ENCODE data around the gene RNF212B.

RNF212B gene

DNA sequence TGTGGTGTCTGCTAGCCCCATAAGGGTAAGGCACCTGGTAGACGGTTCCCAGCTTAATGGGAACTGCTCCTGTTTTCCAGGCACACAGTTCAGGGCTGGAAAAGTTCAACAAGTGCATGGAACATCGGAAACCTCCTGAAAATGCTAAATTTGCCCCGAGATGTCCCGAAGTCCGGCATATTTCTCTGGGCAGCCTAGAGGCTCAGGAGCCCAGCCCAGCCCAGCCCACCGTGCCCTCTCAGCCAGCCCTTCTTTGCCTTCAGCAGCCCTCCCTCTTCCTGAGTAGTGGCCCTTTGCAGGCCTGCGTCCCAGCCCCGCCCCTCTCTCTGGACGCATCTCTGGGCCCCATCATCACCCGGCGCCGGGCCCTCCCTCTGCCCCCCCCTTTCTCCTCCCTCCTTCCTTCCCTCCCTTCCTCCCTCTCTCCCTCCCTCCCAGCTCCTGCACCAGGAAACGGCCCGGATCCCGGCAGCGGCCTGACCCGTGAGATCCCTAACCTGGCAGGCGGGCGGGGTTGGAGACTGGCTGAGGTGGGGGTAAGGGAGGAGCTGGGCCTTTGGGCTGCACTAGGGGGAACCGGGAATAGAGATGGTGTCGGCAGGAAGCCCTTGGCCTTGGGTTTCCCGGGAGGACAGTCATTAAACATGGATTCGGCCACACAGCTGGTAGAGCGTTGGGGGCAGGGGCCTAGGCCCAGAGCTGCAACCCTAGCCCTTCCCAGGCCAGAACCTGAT lies 68.8 kb downstream of the RNF212B start, which contains the start of gene BCL2L2:
TSS of gene BCL2L2 (plus strand) at position 422 of the 734 bp plus-strand sequence. CDS start 935 bp downstream, outside the sequence.
- no peaks in the 10 kb centered on the region for H3K9me3 ChIP-seq (ENCODE audit: control insufficient read depth, insufficient read depth, low read depth, low read length)
- H3K4me3 ChIP-seq (ENCODE audit: low read depth, low read length), result peak within 1 kb of the TSS; percentile 56
- H3K4me1 ChIP-seq (ENCODE audit: control insufficient read depth, insufficient read depth, low read length), result peaks cover 6% of the 10 kb centered on the region; the same call in 1 of the 2 replicates
- ChIA-PET CTCF (interaction anchor here (0.6 to 1.3 kb wide), 7 partner anchors 14 to 751 kb away, joined by 3 to 12 read pairs (median 3); partner anchors contain the start of gene DHRS4), POLR2A (interaction anchor here (0.5 to 8.1 kb wide), 14 partner anchors 9 to 532 kb away, joined by 3 to 170 read pairs (median 4); partner anchors contain the start of genes ACIN1, C14orf119, HOMEZ and PABPN1)
- peak within 1 kb of the TSS; percentile 85 for H3K27ac ChIP-seq (ENCODE audit: extremely low read depth, low read depth, low read length)
- peaks cover 8 to 37% of the 10 kb centered on the region in 2 experiments for H3K36me3 ChIP-seq (ENCODE audit: control insufficient read depth in 2 of 2, insufficient read depth in 1 of 2, low read length in 2 of 2)
- TF ChIP-seq ZBTB6 (tag by site-specific recombination; IDR thresholded peaks at IDR 0.05) (no peak), ZNF610 (tag by site-specific recombination; IDR thresholded peaks at IDR 0.05; ENCODE audit: borderline replicate concordance) (no peak), ZNF248 (tag by site-specific recombination; IDR thresholded peaks at IDR 0.05) (no peak), ZNF394 (tag by site-specific recombination; IDR thresholded peaks at IDR 0.05; ENCODE audit: borderline replicate concordance) (peak; percentile 55; the same call in 1 of the 2 replicates), SCRT2 (tag by site-specific recombination; IDR thresholded peaks at IDR 0.05) (peak; percentile 98), ZNF366 (tag by site-specific recombination; conservative IDR thresholded peaks at IDR 0.05) (peak; percentile 100), ZNF624 (tag by site-specific recombination; IDR thresholded peaks at IDR 0.05) (no peak), ZBTB1 (tag by site-specific recombination; IDR thresholded peaks at IDR 0.05) (no peak), ZNF529 (tag by site-specific recombination; IDR thresholded peaks at IDR 0.05; ENCODE audit: insufficient replicate concordance) (no peak), ZNF404 (tag by site-specific recombination; IDR thresholded peaks at IDR 0.05) (no peak), ZNF280C (tag by site-specific recombination; IDR thresholded peaks at IDR 0.05) (no peak), ZNF23 (tag by site-specific recombination; IDR thresholded peaks at IDR 0.05; ENCODE audit: borderline replicate concordance) (no peak), ZNF501 (tag by site-specific recombination; IDR thresholded peaks at IDR 0.05) (no peak; the same call in 1 of the 2 replicates), ZNF169 (tag by site-specific recombination; IDR thresholded peaks at IDR 0.05) (no peak), OVOL3 (tag by site-specific recombination; IDR thresholded peaks at IDR 0.05) (peak; percentile 13; the same call in 1 of the 2 replicates), ZSCAN5A (tag by site-specific recombination; IDR thresholded peaks at IDR 0.05) (no peak), PRDM2 (tag by site-specific recombination; IDR thresholded peaks at IDR 0.05; ENCODE audit: borderline replicate concordance) (no peak), MZF1 (tag by site-specific recombination; IDR thresholded peaks at IDR 0.05; ENCODE audit: borderline replicate concordance) (no peak), AEBP2 (tag by site-specific recombination; IDR thresholded peaks at IDR 0.05; ENCODE audit: borderline replicate concordance) (no peak), ZBTB8A (tag by site-specific recombination; IDR thresholded peaks at IDR 0.05) (peak; percentile 100), ZNF10 (tag by site-specific recombination; IDR thresholded peaks at IDR 0.05) (peak; percentile 62; the same call in 1 of the 2 replicates), ZNF175 (tag by site-specific recombination; IDR thresholded peaks at IDR 0.05) (no peak)
- TF ChIP-seq, protein P1, sequence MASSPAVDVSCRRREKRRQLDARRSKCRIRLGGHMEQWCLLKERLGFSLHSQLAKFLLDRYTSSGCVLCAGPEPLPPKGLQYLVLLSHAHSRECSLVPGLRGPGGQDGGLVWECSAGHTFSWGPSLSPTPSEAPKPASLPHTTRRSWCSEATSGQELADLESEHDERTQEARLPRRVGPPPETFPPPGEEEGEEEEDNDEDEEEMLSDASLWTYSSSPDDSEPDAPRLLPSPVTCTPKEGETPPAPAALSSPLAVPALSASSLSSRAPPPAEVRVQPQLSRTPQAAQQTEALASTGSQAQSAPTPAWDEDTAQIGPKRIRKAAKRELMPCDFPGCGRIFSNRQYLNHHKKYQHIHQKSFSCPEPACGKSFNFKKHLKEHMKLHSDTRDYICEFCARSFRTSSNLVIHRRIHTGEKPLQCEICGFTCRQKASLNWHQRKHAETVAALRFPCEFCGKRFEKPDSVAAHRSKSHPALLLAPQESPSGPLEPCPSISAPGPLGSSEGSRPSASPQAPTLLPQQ (tag by site-specific recombination; IDR thresholded peaks at IDR 0.05), result peak; percentile 99

Measured in HEK293 (cell line).